HG02884 (cell line): ENCODE measurements around the gene NAV2.
"Not testable (repeated sequence)": the region's sequence is repeated elsewhere in the genome, so short reads cannot be mapped to it uniquely, and the experiment has no call there.

Experiments
- ATAC-seq: cut with Tn5 transposase; IDR thresholded peaks from one replicate; pipeline ENCODE4 v1.9.1; 2021; ENCODE audit warnings: mild to moderate bottlenecking, moderate library complexity; ENCODE audit not compliant: unreplicated experiment

Gene NAV2

GRCh38 chr11:19882356-19882755 is 169.7 kb downstream of the NAV2 start:
- ATAC-seq, result no peak

GRCh38 chr11:19886498-19886897 is 173.9 kb downstream of the NAV2 start:
- ATAC-seq, result no peak

- no peak for ATAC-seq
Measured at GRCh38 chr11:19887842-19888241, 175.2 kb downstream of the NAV2 start.

- no peak for ATAC-seq
Measured at GRCh38 chr11:19889531-19889930, 176.9 kb downstream of the NAV2 start.

GRCh38 chr11:19890308-19890707 is 177.7 kb downstream of the NAV2 start:
- ATAC-seq, result no peak

GRCh38 chr11:19891022-19891421 is 178.4 kb downstream of the NAV2 start:
- no peak for ATAC-seq

- no peak for ATAC-seq
Measured at GRCh38 chr11:19892387-19892786, 179.8 kb downstream of the NAV2 start.

GRCh38 chr11:19892876-19893275 is 180.2 kb downstream of the NAV2 start:
- ATAC-seq, result no peak

- ATAC-seq, result no peak
Measured at GRCh38 chr11:19894404-19894803, 181.8 kb downstream of the NAV2 start.

GRCh38 chr11:19895037-19895436 is 182.4 kb downstream of the NAV2 start:
- not testable (repeated sequence) for ATAC-seq

- no peak for ATAC-seq
Measured at GRCh38 chr11:19895776-19896175, 183.1 kb downstream of the NAV2 start.

GRCh38 chr11:19903620-19904069 is 191.0 kb downstream of the NAV2 start:
- no peak for ATAC-seq

- no peak for ATAC-seq
Measured at GRCh38 chr11:19905280-19905853, 192.7 kb downstream of the NAV2 start.

- no peak for ATAC-seq
Measured at GRCh38 chr11:19906126-19906525, 193.5 kb downstream of the NAV2 start.

GRCh38 chr11:19907008-19907579 is 194.5 kb downstream of the NAV2 start:
- peak; percentile 79 for ATAC-seq

- ATAC-seq, result no peak
Measured at GRCh38 chr11:19907839-19908238, 195.2 kb downstream of the NAV2 start.

- ATAC-seq, result no peak
Measured at GRCh38 chr11:19910931-19911330, 198.3 kb downstream of the NAV2 start.

GRCh38 chr11:19912115-19912957 is 199.7 kb downstream of the NAV2 start:
- ATAC-seq, result no peak

GRCh38 chr11:19912958-19913892 is 200.6 kb downstream of the NAV2 start:
- ATAC-seq, result no peak

- no peak for ATAC-seq
Measured at GRCh38 chr11:19913893-19914249, 201.2 kb downstream of the NAV2 start.

- ATAC-seq, result no peak
Measured at GRCh38 chr11:19915808-19916207, 203.2 kb downstream of the NAV2 start.
